HG03060 (cell line): ENCODE data around the gene PSTPIP1.
A peak's percentile ranks its signal among the peaks of the same experiment; 100 is the strongest.

ENCODE experiments used
- ATAC-seq: cut with Tn5 transposase; IDR thresholded peaks from one replicate; pipeline ENCODE4 v1.9.1; 2021; ENCODE audit warnings: low read depth, moderate number of reproducible peaks; ENCODE audit not compliant: unreplicated experiment

The PSTPIP1 gene

DNA sequence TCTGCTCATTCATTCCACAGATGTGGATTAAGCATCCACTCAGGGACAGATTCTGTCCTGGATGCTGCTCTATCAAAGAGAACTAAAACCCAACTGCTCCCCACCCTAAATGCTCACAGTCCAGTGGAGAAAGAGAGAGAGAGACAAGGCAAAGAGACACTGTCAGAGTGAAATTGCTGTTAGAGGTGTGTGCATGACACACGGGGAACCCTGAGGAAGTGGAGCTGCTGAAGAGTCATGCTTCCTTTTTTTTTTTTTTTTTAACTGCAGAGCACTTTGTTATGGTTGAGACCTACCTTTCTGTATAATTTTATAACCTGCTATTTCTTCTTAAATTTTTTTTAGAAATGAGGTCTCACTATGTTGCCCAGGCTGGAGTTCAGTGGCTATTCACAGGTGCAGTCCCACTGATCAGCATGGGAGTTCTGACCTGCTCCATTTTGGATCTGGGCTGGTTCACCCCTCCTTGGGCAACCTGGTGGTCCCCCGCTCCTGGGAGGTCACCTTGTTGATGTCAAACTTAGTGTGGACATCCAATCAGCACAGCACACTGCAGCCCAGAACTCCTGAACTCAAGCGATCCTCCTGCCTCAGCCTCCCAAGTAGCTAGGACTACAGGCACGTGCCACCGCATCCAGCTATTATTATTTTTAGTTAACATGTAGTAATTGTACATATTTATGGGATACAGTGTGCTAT is 18.2 kb upstream of the PSTPIP1 start:
- ATAC-seq = no peak

GRCh38 chr15:76978522-76979330 is 16.2 kb upstream of the PSTPIP1 start:
- ATAC-seq = no peak

GRCh38 chr15:76979331-76979925 is 15.5 kb upstream of the PSTPIP1 start:
- ATAC-seq = no peak

DNA sequence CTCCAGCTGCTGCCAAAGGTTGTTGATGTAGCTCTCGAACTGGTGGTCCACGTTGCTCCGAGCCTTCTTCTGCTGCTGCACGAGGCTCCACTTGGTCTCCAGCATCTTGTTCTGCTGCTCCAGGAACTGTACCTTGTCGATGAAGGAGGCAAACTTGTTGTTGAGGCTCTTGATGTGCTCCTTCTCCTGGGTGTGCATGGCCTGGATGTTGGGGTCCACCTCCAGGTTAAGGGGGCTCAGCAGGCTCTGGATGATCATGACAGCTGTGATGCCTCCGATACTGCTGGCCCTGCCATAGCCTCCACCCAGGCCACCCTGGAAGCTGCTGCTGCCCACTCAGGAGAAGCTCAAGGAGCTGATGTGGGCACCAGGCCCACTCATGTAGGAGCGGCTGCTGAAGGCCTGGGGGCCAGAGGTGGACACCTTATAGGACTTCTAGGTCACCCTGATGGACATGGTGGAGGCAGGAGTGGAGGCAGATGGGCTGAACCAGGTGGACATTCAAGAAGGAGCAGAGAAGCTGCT is 14.9 kb upstream of the PSTPIP1 start:
- no peak for ATAC-seq

DNA sequence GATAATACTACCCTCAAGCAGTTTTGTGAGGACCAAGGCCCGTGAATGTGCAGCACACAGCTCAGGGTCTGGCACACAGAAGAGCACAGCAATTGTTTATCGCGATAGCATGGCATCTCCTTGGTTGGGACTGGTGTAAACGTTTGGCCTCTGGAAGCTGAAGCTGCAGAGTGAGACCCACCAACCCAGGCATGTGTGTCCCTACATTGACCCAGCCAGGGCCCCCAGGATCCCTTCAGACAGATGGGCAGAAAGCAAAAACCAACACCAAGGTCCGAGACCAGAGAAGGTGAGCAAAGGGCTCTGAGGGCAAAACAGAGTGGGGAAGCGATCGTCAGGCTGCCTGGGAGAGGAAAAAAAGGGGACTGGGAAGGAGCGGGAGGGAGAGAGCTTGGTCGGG is 12.6 kb upstream of the PSTPIP1 start:
- no peak for ATAC-seq

DNA sequence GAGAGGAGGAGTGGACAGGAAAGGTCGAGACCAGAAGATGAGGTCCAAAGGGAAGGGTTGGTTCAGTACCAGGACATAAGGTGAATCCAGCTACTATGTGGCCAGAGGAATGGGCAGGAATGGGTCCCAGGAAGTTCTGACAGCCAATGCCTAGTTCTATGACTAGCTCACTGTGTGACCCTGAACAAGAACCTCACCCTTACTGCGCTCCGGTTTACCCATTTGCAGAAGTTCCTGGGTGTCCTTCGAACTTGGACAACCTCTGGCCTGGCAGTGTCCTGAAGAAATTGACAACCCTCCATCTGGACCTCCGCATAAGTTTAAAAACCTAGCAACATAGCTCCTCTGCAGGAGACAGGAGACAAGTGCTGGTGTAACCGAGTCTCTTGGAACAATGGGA is 12.2 kb upstream of the PSTPIP1 start:
- ATAC-seq = no peak

GRCh38 chr15:76983590-76984375 is 11.1 kb upstream of the PSTPIP1 start:
- no peak for ATAC-seq

DNA sequence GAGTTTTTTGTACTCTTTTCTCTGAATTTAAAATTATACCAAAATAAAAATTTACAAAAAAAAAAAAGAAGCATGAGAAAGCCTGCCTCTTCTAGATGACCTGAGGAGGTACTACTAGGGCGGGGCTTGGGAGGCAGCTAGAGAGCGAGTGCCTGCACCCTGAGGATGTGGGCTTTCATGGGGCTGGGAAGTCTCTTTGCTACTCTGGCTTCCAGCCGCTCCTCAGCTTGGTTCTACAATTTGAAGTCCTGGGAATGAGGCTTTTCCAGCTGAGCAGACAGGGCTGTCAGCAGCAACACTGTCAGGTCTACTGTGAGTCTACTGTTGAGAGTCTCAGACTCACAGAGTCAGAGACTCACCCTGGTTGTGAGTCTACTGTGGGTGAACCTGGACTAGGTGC is 8.2 kb upstream of the PSTPIP1 start:
- no peak for ATAC-seq

DNA sequence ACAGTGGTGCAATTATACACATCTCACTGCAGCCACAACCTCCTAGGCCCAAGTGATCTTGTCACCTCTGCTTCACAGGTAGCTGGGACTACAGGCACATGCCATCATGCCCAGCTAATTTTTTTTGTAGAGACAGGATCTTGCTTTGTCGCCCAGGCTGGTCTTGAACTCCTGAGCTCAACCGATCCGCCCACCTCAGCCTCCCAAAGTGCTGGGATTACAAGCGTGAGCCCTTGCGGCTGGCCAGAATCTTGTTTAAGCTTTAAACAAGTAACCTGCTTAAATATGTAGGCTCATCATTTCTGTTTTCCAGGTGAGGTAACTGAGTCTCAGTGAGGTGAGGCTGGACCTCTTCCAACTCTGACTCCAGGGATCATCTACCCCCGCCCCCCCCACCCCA is 7.7 kb upstream of the PSTPIP1 start:
- no peak for ATAC-seq

DNA sequence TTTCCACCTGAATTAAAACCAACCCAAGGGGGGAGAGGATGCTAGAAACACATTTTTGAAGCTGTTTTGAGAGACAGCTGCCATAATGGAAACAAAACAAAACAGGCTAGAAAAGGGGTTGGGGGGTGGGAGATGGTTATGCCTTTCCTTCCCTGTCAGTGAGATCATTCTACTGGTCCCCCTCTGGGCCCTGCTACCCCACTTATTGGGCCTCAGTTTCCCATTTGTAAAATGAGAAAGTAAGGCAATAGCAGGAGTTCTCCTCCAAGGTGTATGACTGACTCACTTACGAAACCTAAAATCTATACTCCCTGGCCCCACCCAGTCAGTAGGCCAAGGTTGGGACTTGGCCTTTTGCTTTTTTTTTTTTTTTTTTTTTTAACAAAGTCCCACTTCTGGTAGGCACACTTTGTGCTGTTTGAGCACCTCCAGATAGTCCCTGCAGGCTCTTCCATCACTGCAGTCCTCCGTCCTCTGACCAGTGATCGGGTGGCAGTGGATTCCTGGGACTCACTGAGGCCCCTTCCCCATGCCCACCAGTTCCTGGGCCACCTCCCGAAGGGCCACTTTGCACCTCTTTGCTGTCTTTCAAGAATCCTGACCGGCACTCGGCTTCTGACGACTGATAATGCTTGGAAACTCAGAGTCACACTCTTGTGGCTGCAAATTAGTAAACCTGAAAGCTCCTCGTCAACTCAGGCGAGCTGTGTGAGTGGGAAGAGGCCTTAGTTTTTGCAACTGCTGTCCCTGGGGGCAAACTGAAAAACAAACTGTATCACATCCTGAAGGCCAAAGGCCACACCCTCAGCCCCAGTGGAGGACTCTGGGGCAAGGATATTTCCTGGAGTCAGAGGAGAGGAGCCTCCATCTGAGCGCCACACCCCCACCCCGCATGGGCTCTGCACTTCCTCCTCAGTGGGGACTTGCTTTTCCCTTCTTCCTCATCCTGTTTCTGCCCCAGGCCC is 6.7 kb upstream of the PSTPIP1 start:
- ATAC-seq = peak; percentile 58

DNA sequence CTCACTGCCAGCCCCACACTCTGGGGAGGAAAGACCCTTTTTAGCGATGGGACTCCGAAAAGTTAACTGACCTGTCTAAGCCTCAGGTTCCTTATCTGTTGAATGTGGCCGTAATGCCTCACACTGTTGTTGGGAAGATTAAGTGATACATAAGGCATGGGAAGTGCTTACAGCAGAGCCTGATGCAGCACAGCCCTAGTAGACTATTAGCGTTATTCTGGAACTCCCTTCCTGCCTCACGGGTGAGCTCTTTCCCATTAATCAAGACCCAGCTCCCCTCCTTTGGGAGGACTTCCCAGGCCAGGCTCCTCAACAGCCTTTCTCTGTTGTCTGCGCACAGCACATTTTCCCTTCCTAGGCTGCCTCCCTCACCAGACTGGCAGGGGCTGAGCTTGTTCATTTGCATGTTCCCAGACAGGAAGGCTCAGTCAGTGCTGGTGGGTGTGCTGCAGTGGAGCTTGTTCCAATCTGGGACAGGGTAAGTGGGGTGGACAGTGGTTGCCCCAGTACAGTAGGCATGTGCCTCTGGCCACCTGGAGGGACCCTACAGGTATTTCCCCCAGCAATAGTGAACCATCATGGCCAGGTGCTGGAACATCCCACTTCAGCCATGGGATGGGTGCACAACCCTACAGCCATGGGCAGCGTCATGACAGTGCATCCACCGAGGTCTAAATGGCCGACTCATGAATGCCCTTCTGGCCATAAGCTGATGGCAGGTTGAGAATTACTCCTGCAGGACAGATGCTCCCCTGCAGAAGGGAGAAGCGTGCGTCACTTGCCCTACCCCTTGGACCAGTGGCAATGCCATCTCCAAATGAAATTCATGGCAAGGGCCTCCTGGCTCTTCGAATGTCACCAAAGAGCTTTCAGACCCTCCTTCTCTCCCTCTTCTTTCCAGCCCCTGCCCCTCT is 5.8 kb upstream of the PSTPIP1 start:
- no peak for ATAC-seq

DNA sequence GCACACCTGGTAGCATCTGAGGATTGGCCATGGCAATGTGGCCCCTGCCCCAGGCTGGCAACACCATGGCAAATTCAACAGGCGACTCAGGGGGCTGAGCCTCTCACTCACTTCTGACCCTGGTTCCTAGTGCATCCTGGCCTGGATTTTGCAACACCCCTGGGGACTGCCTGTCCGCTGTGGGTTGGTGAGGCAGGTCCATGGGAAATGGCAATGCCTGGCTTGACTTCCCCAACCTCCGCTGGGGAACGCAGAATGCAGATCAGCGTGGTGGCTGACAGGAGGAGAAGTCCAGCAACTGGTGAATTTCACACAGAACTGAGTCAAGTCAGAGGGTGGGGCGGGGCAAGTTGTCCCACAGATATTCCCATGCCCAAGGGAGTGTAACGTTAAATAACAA is 3.9 kb upstream of the PSTPIP1 start:
- no peak for ATAC-seq

- ATAC-seq = no peak
Observed at GRCh38 chr15:76991741-76992645, 2.9 kb upstream of the PSTPIP1 start.

DNA sequence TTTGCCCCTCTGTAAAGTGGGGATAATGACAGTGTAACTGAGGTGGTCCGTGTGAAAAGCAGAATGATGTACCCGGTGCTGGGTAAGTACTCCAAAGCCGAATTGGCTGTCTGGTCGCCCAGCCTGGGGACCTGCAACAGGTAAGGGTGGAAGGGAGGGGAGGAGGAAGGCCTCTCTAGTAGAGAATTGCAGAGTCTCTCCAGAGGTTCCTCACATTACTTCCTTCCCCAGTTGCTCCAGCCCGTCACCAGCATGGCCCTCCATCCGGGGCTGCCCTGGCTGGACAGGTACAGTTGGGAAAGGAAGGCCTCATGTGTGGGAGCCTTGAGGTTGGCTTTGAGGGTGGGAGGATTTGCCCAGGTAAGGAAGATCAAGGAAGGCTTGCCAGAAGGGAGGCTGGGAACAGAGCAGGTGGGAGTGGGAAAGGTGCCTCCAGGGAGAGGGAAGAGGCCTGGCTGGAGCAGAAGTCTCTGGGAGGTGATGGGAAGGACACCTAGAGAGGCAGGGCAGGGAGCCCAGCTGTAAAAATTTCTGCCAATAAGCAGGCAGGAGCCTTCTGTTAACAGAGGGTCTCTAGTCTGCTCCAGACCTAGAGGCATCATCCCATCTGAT is 1.7 kb upstream of the PSTPIP1 start:
- no peak for ATAC-seq

- no peak for ATAC-seq
Observed at GRCh38 chr15:76994001-76994400, 925 bp upstream of the PSTPIP1 start.

DNA sequence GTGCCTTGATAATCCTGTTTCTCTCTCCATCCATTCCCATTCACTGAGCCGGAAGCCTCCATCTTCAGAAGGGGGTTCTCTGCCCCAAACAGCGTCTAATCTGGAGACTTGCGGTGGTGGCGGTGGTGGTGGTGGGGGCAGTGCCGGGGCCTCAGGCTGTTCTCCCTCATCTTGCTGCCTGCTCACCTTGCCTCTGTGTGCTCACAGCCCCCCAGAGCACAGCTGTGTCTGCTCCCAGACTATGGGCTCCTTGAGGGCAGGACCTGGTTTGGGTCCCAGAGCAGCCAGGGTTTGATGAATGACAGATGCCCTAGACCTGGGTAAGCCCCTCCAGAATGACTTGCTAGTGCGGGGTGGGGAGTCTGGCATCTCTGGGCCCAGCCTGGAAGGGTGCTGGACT is 430 bp upstream of the PSTPIP1 start:
- no peak for ATAC-seq

DNA sequence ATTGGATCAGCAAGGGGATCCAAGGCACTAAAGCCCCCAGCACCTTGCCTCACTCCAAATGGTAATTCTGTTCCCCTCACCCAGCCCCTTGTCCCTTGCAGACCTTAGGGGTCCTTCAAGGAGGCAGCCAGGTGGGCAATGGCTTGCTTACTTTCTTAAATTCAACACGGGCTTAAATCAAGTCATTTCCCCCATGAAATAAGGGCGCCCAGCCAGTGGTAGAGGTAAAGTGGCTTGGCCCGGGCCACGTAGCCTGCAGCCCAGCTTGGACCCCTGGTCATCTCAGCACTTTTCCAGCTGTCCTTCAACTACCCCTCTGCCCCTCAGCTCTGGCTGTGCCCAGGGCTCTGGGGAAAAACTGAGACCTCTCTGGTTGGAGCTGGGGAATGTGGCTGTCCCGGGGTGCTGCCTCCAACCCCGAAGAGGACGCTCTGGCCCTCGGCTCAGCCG is 1.2 kb downstream of the PSTPIP1 start:
- no peak for ATAC-seq
